HCT116 (cell line): ENCODE data around the gene LRP1B. TPM values are rescaled to one million over a fixed set of nuclear protein-coding genes. Genes with fewer than 3 reads are reported as not detected.

ENCODE experiments used
- ATAC-seq: fragments of 200-7000 bp; cut with Tn5 transposase; 2 replicates; pipeline ENCODE4 v1.9.1; 2020; ENCODE audit warnings: mild to moderate bottlenecking, moderate library complexity
- BruUV-seq: library from RNA; stranded (reverse); fragments of 400-500 nt; replicated peaks from 2 replicates; lab custom pipeline; 2021; lab: Mats Ljungman, UMichigan
- CTCF ChIA-PET: fragments of 300-600 bp; sonication (Branson Sonifier 250); formaldehyde crosslinking; loops from one replicate; lab custom pipeline; 2021; ENCODE audit warnings: antibody characterized with exemption; lab: Charles Lee
- POLR2A ChIA-PET: fragments of 300-600, 350-600 bp; sonication (Branson Sonifier 250); formaldehyde crosslinking; loops from one replicate; lab custom pipeline; 2021; ENCODE audit warnings: antibody characterized with exemption; lab: Charles Lee
- RAD21 ChIA-PET, 2 experiments: fragments of 300-600 bp; sonication (Branson Sonifier 250); formaldehyde crosslinking; loops; one replicate each; lab custom pipeline; 2023; ENCODE audit warnings: low total read pairs in 2 of 2; ENCODE audit not compliant: uncharacterized antibody in 2 of 2, unreplicated experiment in 2 of 2, low non-redundant PET in 1 of 2; lab: Charles Lee
- DNase-seq: peaks from one replicate; pipeline ENCODE4 v3.0.0-alpha.2; 2010; ENCODE audit warnings: low read depth, low spot score
- H2AFZ ChIP-seq: fragments of 200-600 bp; shearing (Covaris generic), sonication (generic); 2 replicates; pipeline ENCODE4 v1.6.1; 2017; ENCODE audit warnings: low read depth, mixed run types, mixed read lengths, antibody characterized with exemption, low read length; ENCODE audit not compliant: poor library complexity, severe bottlenecking
- H3K27ac ChIP-seq: 2 replicates; pipeline ENCODE4 v1.5.1; 2012; ENCODE audit warnings: low read depth, low read length
- H3K27me3 ChIP-seq: fragments of 200-600 bp; sonication (generic); 2 replicates; pipeline ENCODE4 v1.6.1; 2016; ENCODE audit warnings: mixed run types, low read length, mixed read lengths; ENCODE audit not compliant: insufficient read depth
- H3K36me3 ChIP-seq, 2 experiments: fragments of 200-500 bp in 1 of 2; fragments of 200-600 bp in 1 of 2; sonication (Bioruptor generic) in 1 of 2; sonication (generic) in 1 of 2; 2 replicates each; pipeline versions ENCODE4 v1.5.1 to v1.6.1; 2014 to 2016; ENCODE audit warnings: low read length in 2 of 2, inconsistent platforms in 1 of 2, mixed read lengths in 1 of 2, mixed run types in 1 of 2; ENCODE audit not compliant: insufficient read depth in 2 of 2, control insufficient read depth in 1 of 2
- H3K4me1 ChIP-seq, 2 experiments: fragments of 200-600 bp in 1 of 2; sonication (generic) in 1 of 2; 2 replicates each; pipeline versions ENCODE4 v1.5.1 to v1.6.1; 2012 to 2017; ENCODE audit warnings: low read length in 2 of 2, inconsistent platforms in 1 of 2, mild to moderate bottlenecking in 1 of 2, mixed read lengths in 1 of 2, mixed run types in 1 of 2, moderate library complexity in 1 of 2; ENCODE audit not compliant: insufficient read depth in 2 of 2, control insufficient read depth in 1 of 2
- H3K4me2 ChIP-seq: fragments of 200-600 bp; sonication (generic); 2 replicates; pipeline ENCODE4 v1.6.1; 2017; ENCODE audit warnings: mixed run types, low read length, mixed read lengths
- H3K4me3 ChIP-seq, 2 experiments: fragments of 200-600 bp in 1 of 2; sonication (generic) in 1 of 2; replicated peaks in 1 of 2; 2 replicates each; pipeline ENCODE4 v1.5.1; 2011 to 2016; ENCODE audit warnings: low read length in 2 of 2, control low read depth in 1 of 2, low read depth in 1 of 2, mild to moderate bottlenecking in 1 of 2, mixed read lengths in 1 of 2, mixed run types in 1 of 2
- H3K79me2 ChIP-seq: fragments of 200-600 bp; sonication (generic); 2 replicates; pipeline ENCODE4 v1.6.1; 2017; ENCODE audit warnings: mild to moderate bottlenecking, mixed run types, low read length, moderate library complexity, mixed read lengths; ENCODE audit not compliant: insufficient read depth
- H3K9ac ChIP-seq: fragments of 200-600 bp; sonication (generic); 2 replicates; pipeline ENCODE4 v1.6.1; 2016; ENCODE audit warnings: low read length, mixed read lengths
- H3K9me2 ChIP-seq: fragments of 200-600 bp; sonication (generic), shearing (Covaris generic); 2 replicates; pipeline ENCODE4 v1.6.1; 2017; ENCODE audit warnings: mixed run types, mild to moderate bottlenecking, moderate library complexity; ENCODE audit not compliant: insufficient read depth
- H3K9me3 ChIP-seq, 2 experiments: fragments of 200-500 bp in 1 of 2; fragments of 200-600 bp in 1 of 2; sonication (Bioruptor generic) in 1 of 2; sonication (generic) in 1 of 2; 2 replicates each; pipeline ENCODE4 v1.6.1; 2014 to 2017; ENCODE audit warnings: low read length in 2 of 2, mixed read lengths in 2 of 2, inconsistent platforms in 1 of 2, low read depth in 1 of 2, mild to moderate bottlenecking in 1 of 2, mixed run types in 1 of 2, moderate library complexity in 1 of 2; ENCODE audit not compliant: control insufficient read depth in 1 of 2, insufficient read depth in 1 of 2
- H4K20me1 ChIP-seq: fragments of 200-600 bp; sonication (generic), shearing (Covaris generic); 2 replicates; pipeline ENCODE4 v1.6.1; 2017; ENCODE audit warnings: mixed run types, mild to moderate bottlenecking, moderate library complexity; ENCODE audit not compliant: insufficient read depth
- ATF3 ChIP-seq: IDR thresholded peaks from 2 replicates; pipeline ENCODE4 v1.6.1; 2012
- CBX3 ChIP-seq: IDR thresholded peaks from 2 replicates; pipeline ENCODE4 v1.6.1; 2012; ENCODE audit warnings: low read depth
- CEBPB ChIP-seq: IDR thresholded peaks from 2 replicates; pipeline ENCODE4 v1.6.1; 2012; ENCODE audit warnings: low read depth
- EGR1 ChIP-seq: IDR thresholded peaks from 2 replicates; pipeline ENCODE4 v1.6.1; 2012; ENCODE audit warnings: low read depth
- ELF1 ChIP-seq: IDR thresholded peaks from 2 replicates; pipeline ENCODE4 v1.6.1; 2012; ENCODE audit warnings: low read depth, borderline replicate concordance
- EZH2 ChIP-seq: fragments of 200-600 bp; sonication (generic); IDR thresholded peaks from 2 replicates; pipeline ENCODE4 v1.6.1; 2017; ENCODE audit warnings: antibody characterized with exemption, mixed run types
- JUND ChIP-seq: IDR thresholded peaks from 2 replicates; pipeline ENCODE4 v1.6.1; 2012
- POLR2A ChIP-seq: IDR thresholded peaks from 2 replicates; pipeline ENCODE4 v1.7.0; 2011; ENCODE audit warnings: borderline replicate concordance; ENCODE audit not compliant: insufficient read depth, insufficient read length; ENCODE audit errors: extremely low read depth
- POLR2AphosphoS5 ChIP-seq: IDR thresholded peaks from 2 replicates; pipeline ENCODE4 v1.6.1; 2011; ENCODE audit warnings: mild to moderate bottlenecking, low read depth, low read length, moderate library complexity
- REST ChIP-seq: IDR thresholded peaks from 2 replicates; pipeline ENCODE4 v1.6.1; 2012; ENCODE audit warnings: low read depth
- YY1 ChIP-seq: IDR thresholded peaks from 2 replicates; pipeline ENCODE4 v1.6.1; 2011; ENCODE audit warnings: low read length, low read depth, moderate library complexity, mild to moderate bottlenecking; ENCODE audit not compliant: insufficient replicate concordance; ENCODE audit errors: extremely low read depth
- ZNF274 ChIP-seq: fragments of 200-500 bp; sonication (Bioruptor generic); IDR thresholded peaks from 2 replicates; pipeline ENCODE4 v1.6.1; 2014; ENCODE audit warnings: mild to moderate bottlenecking, low read depth, low read length, inconsistent platforms
- intact Hi-C: fragments of 100-400 bp; cut with micrococcal nuclease; formaldehyde crosslinking; loops from 2 replicates; pipeline ENCODE4 v1.10.0; 2022
- total RNA-seq: library from RNA; stranded (reverse); gene quantifications from one replicate; pipeline ENCODE4 v1.2.1, GENCODE V29; 2021; ENCODE audit not compliant: unreplicated experiment

Gene LRP1B
- total RNA-seq, 1 experiment from 2014 or later = 0.34 TPM

DNA sequence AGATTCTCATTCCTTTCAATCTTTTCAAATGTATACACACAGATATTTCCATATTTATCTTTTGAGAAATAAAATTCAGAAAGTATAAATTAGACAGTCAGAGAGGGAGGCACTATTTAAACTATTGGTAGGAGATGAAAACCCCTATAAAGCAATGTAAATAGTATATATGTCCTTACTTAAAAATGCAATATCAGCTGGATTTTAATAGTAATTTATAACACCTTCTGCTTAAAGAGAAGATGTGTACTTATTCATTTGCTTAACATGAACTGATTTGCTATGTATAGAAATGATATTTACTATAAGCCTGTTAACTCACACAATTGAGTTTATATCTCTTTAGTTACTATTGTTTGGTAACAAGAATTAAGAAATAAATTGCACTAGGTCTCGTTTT, 163.3 kb downstream of the LRP1B start:
- H3K4me1 ChIP-seq = no peaks in the 10 kb centered on the region
- intact Hi-C loops = no loop called here
- H3K9ac ChIP-seq = no peak overlapping the region
- RAD21 ChIA-PET = no interaction called here
- H3K9me2 ChIP-seq = no peaks in the 10 kb centered on the region
- TF ChIP-seq POLR2AphosphoS5 (no peak), CBX3 (no peak)
- DNase-seq = no peak
- BruUV-seq = no TSS peak
- CTCF ChIA-PET = no interaction called here
- H3K9me3 ChIP-seq = no peaks in the 10 kb centered on the region
- H3K27me3 ChIP-seq = no peaks in the 10 kb centered on the region
- H2AFZ ChIP-seq = no peak overlapping the region
- POLR2A ChIA-PET = no interaction called here
- H3K36me3 ChIP-seq = no peaks in the 10 kb centered on the region
- no peak overlapping the region for H3K4me3 ChIP-seq
- no peaks in the 10 kb centered on the region for H4K20me1 ChIP-seq
- no peaks in the 10 kb centered on the region for H3K79me2 ChIP-seq
- H3K27ac ChIP-seq = no peak overlapping the region
- H3K4me2 ChIP-seq = no peak overlapping the region
- ATAC-seq = no peak

- Histone ChIP-seq H3K79me2 (no peaks in the 10 kb centered on the region), H4K20me1 (no peaks in the 10 kb centered on the region), H3K27me3 (no peaks in the 10 kb centered on the region), H3K36me3 (no peaks in the 10 kb centered on the region), H3K9ac (no peak overlapping the region), H3K27ac (no peak overlapping the region), H3K9me3 (no peaks in the 10 kb centered on the region), H3K4me1 (no peaks in the 10 kb centered on the region), H3K4me2 (no peak overlapping the region), H2AFZ (no peak overlapping the region), H3K9me2 (no peaks in the 10 kb centered on the region), H3K4me3 (no peak overlapping the region)
- no TSS peak for BruUV-seq
- intact Hi-C loops = no loop called here
- CTCF ChIA-PET = no interaction called here
- DNase-seq (no peak), ATAC-seq (no peak)
- POLR2A ChIA-PET = no interaction called here
- RAD21 ChIA-PET = no interaction called here
- TF ChIP-seq CBX3 (no peak), ZNF274 (no peak), ELF1 (no peak), POLR2A (no peak), REST (no peak), JUND (no peak), EGR1 (no peak), ATF3 (no peak), EZH2 (no peak), YY1 (no peak), POLR2AphosphoS5 (no peak), CEBPB (no peak)
These were observed 170.9 kb downstream of the LRP1B start for GRCh38 chr2:141959941-141960340.
